HG02642 (cell line): ENCODE results near the gene C3orf22.
"Not testable (repeated sequence)": the region's sequence is repeated elsewhere in the genome, so short reads cannot be mapped to it uniquely, and the experiment has no call there.

Experiments
- ATAC-seq: cut with Tn5 transposase; IDR thresholded peaks from one replicate; pipeline ENCODE4 v1.9.1; 2021; ENCODE audit warnings: mild to moderate bottlenecking; ENCODE audit not compliant: unreplicated experiment, poor library complexity

C3orf22 gene

GRCh38 chr3:126544596-126545281 is 14.0 kb downstream of the C3orf22 start:
- no peak for ATAC-seq

GRCh38 chr3:126543457-126544061 is 15.2 kb downstream of the C3orf22 start:
- no peak for ATAC-seq

GRCh38 chr3:126542340-126543241 is 16.1 kb downstream of the C3orf22 start:
- ATAC-seq = no peak

- no peak for ATAC-seq
These were observed 16.9 kb downstream of the C3orf22 start for GRCh38 chr3:126541628-126542339.

- no peak for ATAC-seq
These were observed 17.6 kb downstream of the C3orf22 start for GRCh38 chr3:126540951-126541627.

GRCh38 chr3:126540342-126540849 is 18.3 kb downstream of the C3orf22 start:
- no peak for ATAC-seq

- ATAC-seq = no peak
These were observed 19.0 kb downstream of the C3orf22 start for GRCh38 chr3:126539558-126540250.

- ATAC-seq = no peak
These were observed 19.8 kb downstream of the C3orf22 start for GRCh38 chr3:126538966-126539365.

- ATAC-seq = no peak
These were observed 20.4 kb downstream of the C3orf22 start for GRCh38 chr3:126538316-126538715.

- ATAC-seq = no peak
These were observed 20.9 kb downstream of the C3orf22 start for GRCh38 chr3:126537730-126538281.

GRCh38 chr3:126537116-126537729 is 21.5 kb downstream of the C3orf22 start:
- no peak for ATAC-seq

GRCh38 chr3:126536126-126536525 is 22.6 kb downstream of the C3orf22 start:
- ATAC-seq = no peak

GRCh38 chr3:126535636-126536035 is 23.1 kb downstream of the C3orf22 start:
- ATAC-seq = no peak

- ATAC-seq = not testable (repeated sequence)
These were observed 24.0 kb downstream of the C3orf22 start for GRCh38 chr3:126534716-126535115.

- ATAC-seq = no peak
These were observed 25.2 kb downstream of the C3orf22 start for GRCh38 chr3:126533506-126533905.

GRCh38 chr3:126531051-126531330 is 27.7 kb downstream of the C3orf22 start:
- no peak for ATAC-seq

GRCh38 chr3:126530171-126531050 is 28.3 kb downstream of the C3orf22 start:
- no peak for ATAC-seq
